Mucosa of rectum (tissue), 2 donors: Measurements from ENCODE around the gene LDAH.

Experiments used
- H3K27ac ChIP-seq, 2 donors: one replicate each; pipeline ENCODE4 v1.7.0; 2013; ENCODE audit warnings: inconsistent platforms in 2 of 2, low read depth in 2 of 2, low read length in 2 of 2
- H3K27me3 ChIP-seq, 2 donors: one replicate each; pipeline ENCODE4 v1.7.0; 2013; ENCODE audit warnings: low read length in 2 of 2; ENCODE audit not compliant: control insufficient read depth in 2 of 2, insufficient read depth in 2 of 2
- H3K36me3 ChIP-seq, 2 donors: one replicate each; pipeline ENCODE4 v1.7.0; 2013; ENCODE audit warnings: low read length in 2 of 2; ENCODE audit not compliant: control insufficient read depth in 2 of 2, insufficient read depth in 2 of 2
- H3K4me1 ChIP-seq, 2 donors: one replicate each; pipeline ENCODE4 v1.7.0; 2013; ENCODE audit warnings: low read length in 2 of 2, mild to moderate bottlenecking in 1 of 2; ENCODE audit not compliant: control insufficient read depth in 2 of 2, insufficient read depth in 2 of 2
- H3K4me3 ChIP-seq, 2 donors: one replicate each; pipeline ENCODE4 v1.7.0; 2013; ENCODE audit warnings: low read length in 2 of 2
- H3K9ac ChIP-seq, 2 donors: one replicate each; pipeline ENCODE4 v1.7.0; 2013; ENCODE audit warnings: low read length in 2 of 2, low read depth in 1 of 2, mild to moderate bottlenecking in 1 of 2
- H3K9me3 ChIP-seq, 2 donors: one replicate each; pipeline ENCODE4 v1.7.0; 2013; ENCODE audit warnings: low read length in 2 of 2; ENCODE audit not compliant: control insufficient read depth in 2 of 2
- donor health status: healthy.
- donor health status: Normal muscosa, but diverticular disease.

LDAH gene

DNA sequence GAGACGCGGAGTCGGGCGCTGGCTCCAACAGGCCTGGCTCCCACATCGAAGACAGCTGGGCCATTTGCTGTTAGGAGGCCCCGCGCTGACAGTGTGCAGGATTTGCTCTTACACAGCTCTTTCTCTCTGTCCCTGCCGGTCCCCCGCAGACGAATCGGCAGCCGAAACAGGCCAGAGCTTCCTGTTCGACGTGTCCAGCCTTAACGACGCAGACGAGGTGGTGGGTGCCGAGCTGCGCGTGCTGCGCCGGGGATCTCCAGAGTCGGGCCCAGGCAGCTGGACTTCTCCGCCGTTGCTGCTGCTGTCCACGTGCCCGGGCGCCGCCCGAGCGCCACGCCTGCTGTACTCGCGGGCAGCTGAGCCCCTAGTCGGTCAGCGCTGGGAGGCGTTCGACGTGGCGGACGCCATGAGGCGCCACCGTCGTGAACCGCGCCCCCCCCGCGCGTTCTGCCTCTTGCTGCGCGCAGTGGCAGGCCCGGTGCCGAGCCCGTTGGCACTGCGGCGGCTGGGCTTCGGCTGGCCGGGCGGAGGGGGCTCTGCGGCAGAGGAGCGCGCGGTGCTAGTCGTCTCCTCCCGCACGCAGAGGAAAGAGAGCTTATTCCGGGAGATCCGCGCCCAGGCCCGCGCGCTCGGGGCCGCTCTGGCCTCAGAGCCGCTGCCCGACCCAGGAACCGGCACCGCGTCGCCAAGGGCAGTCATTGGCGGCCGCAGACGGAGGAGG, 152.4 kb downstream of the LDAH start:
- H3K9ac ChIP-seq: no peak overlapping the region
- H3K4me3 ChIP-seq: no peak overlapping the region
- peaks cover 60 to 62% of the 10 kb centered on the region in 2 donors for H3K27me3 ChIP-seq
- H3K4me1 ChIP-seq: peaks cover 9 to 13% of the 10 kb centered on the region in 2 donors
- H3K9me3 ChIP-seq: no peaks in the 10 kb centered on the region
- no peaks in the 10 kb centered on the region for H3K36me3 ChIP-seq
- H3K27ac ChIP-seq: no peak overlapping the region

DNA sequence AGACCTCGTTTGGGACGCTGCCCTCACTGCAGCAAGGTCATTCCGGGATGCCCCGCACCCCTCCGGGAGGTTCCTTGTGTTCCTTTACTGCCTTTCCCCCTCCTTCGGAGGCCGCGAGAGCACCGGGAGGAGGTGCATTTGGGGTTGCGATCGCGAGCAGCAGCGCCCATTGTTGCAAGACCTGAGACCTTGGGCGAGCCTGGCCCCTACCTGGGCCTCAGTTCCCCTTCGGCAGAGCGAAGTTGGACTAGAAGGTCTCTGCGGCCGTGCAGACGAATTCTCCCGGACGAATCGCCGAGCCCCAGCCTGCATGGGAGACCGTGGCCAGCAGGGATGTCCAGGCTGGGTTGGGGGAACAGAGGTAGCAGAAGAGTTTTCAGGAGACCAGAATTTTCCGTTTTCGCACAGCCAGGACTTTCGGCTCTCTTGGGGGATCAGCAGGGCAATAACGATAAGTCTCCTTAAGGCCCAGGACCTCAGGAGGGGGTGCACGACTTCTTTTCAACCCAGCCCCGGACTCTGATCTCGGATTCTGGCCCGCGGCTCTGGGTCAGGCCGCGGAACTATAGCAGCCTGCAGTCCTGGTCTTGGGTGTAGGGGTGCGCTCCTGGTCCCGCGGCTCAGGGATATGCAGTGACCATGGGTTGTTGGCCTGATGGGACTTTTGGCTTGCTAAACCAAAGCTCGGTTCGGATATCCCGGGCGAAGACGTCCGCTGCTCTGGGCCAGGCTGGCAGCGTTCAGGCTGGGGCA, 153.2 kb downstream of the LDAH start:
- Histone ChIP-seq H3K27ac (no peak overlapping the region), H3K4me3 (no peak overlapping the region), H3K4me1 (peaks cover 8 to 14% of the 10 kb centered on the region in 2 donors), H3K36me3 (no peaks in the 10 kb centered on the region), H3K27me3 (peaks cover 67 to 69% of the 10 kb centered on the region in 2 donors), H3K9me3 (no peaks in the 10 kb centered on the region), H3K9ac (no peak overlapping the region)

DNA sequence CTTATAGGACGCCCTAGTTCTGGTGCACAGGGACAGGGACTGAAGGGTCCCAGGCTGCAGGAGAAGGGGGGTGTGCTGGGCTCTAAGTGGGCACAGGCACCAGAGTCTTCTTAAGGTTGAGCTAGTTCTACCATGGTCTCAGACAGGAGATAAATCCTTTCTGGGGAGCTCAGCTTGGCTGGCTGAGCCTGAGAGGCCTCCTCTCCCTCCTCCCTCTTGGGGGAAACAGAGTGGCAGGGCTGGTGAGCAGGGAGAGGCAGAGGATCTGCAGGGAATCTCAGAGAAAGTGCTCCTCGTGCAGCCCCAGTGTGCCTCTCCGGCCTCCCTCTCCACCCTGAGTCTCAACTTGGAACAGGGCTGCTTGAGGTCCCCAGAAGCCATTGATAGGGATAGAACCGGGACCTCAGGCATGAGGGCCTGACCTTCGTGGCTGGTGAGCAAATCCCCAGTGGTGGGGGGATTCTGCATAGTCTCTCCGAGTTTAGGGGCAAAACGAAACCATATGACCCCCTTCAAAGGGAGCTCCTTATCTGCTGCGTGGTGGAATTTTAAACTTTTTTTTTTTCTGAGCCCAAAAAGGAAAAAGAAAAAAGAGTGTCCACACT, 153.9 kb downstream of the LDAH start:
- H3K9me3 ChIP-seq: no peaks in the 10 kb centered on the region
- no peak overlapping the region for H3K4me3 ChIP-seq
- no peaks in the 10 kb centered on the region for H3K36me3 ChIP-seq
- no peak overlapping the region for H3K27ac ChIP-seq
- H3K27me3 ChIP-seq: peaks cover 75 to 77% of the 10 kb centered on the region in 2 donors
- H3K9ac ChIP-seq: no peak overlapping the region
- H3K4me1 ChIP-seq: peaks cover 8 to 14% of the 10 kb centered on the region in 2 donors

DNA sequence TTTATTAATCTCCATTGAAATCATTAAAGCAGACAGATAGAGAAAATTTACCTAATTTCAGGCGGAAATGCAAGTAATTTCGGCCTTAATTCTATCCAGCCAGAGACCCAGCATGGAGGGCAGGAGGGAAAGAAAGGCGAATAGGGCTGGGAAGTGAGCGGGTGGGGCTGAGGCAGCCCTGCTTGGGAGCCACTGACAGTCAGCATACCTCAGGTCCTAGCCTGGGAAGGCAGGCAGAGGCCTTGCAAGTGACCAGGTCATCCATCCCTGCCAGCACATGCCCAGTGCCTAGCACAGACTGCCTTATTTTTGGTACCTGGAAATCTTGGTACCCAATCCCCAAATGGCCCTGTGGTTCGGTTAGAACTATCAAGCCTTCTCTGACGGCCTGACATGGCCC, 154.4 kb downstream of the LDAH start:
- no peak overlapping the region for H3K4me3 ChIP-seq
- no peak overlapping the region for H3K9ac ChIP-seq

DNA sequence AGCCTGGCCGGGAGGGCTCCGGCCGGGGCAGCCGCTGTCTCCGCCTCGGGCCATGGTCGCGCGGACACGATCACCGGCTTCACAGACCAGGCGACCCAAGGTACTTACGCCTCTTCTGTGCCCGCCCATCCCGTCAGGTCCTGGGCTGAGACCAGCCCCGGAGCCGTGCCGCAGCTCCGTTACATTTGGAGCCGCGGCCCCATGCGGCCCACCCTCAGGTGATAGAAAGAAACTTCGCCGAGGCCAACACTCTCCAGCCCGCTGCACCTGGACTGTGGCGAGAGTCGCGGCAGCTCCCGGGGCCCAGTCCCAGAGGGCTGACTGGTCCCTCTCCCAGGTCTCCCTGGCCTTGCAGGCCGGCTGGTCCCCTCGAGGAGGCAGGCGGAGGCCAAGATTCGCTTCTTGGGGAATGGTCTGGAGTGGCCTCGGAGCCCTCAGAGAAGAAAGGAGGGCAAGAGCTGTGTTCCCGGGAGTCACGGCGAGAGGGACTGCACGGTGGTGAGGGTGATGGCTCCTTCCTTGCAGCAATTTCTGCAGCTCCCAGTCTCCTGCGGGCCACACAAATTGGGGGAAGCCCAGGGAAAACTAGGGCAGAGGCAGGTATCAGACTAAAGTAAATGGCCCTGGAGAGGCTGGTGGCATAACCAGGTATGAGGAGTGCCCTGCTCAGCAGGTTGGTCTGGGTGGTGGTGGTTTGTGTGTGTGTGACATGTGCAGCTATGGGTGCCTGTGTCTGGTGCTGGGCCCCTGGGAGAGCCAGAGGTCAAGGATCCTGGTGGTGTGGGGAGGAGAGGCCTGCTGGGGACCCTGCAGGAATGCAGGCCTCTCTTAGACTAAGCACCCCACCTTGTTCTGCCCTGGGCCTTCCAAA, 155.1 kb downstream of the LDAH start:
- peaks cover 78 to 82% of the 10 kb centered on the region in 2 donors for H3K27me3 ChIP-seq
- H3K9me3 ChIP-seq: no peaks in the 10 kb centered on the region
- no peak overlapping the region for H3K9ac ChIP-seq
- H3K4me3 ChIP-seq: peak overlapping the region; percentile 40 to 50
- no peak overlapping the region for H3K27ac ChIP-seq
- H3K36me3 ChIP-seq: no peaks in the 10 kb centered on the region
- H3K4me1 ChIP-seq: peaks cover 8 to 14% of the 10 kb centered on the region in 2 donors

More for the DNA sequence above, 154.4 kb downstream of the LDAH start:
- no peaks in the 10 kb centered on the region for H3K36me3 ChIP-seq
- peaks cover 75 to 82% of the 10 kb centered on the region in 2 donors for H3K27me3 ChIP-seq
- H3K27ac ChIP-seq: no peak overlapping the region
- H3K4me1 ChIP-seq: peaks cover 8 to 14% of the 10 kb centered on the region in 2 donors
- H3K9me3 ChIP-seq: no peaks in the 10 kb centered on the region

DNA sequence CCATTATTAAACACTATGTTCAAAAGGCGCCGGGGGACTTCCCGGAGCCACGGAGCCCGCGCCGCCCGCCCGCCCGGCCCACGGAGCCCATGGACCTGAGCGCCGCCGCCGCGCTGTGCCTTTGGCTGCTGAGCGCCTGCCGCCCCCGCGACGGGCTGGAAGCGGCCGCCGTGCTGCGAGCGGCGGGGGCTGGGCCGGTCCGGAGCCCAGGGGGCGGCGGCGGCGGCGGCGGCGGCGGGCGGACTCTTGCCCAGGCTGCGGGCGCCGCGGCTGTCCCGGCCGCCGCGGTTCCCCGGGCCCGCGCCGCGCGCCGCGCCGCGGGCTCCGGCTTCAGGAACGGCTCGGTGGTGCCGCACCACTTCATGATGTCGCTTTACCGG, 155.8 kb downstream of the LDAH start:
- Histone ChIP-seq H3K36me3 (no peaks in the 10 kb centered on the region), H3K27ac (no peak overlapping the region), H3K27me3 (peaks cover 78 to 81% of the 10 kb centered on the region in 2 donors), H3K4me1 (peaks cover 8 to 14% of the 10 kb centered on the region in 2 donors), H3K9me3 (no peaks in the 10 kb centered on the region), H3K9ac (no peak overlapping the region), H3K4me3 (peak overlapping the region; percentile 40 to 50)

DNA sequence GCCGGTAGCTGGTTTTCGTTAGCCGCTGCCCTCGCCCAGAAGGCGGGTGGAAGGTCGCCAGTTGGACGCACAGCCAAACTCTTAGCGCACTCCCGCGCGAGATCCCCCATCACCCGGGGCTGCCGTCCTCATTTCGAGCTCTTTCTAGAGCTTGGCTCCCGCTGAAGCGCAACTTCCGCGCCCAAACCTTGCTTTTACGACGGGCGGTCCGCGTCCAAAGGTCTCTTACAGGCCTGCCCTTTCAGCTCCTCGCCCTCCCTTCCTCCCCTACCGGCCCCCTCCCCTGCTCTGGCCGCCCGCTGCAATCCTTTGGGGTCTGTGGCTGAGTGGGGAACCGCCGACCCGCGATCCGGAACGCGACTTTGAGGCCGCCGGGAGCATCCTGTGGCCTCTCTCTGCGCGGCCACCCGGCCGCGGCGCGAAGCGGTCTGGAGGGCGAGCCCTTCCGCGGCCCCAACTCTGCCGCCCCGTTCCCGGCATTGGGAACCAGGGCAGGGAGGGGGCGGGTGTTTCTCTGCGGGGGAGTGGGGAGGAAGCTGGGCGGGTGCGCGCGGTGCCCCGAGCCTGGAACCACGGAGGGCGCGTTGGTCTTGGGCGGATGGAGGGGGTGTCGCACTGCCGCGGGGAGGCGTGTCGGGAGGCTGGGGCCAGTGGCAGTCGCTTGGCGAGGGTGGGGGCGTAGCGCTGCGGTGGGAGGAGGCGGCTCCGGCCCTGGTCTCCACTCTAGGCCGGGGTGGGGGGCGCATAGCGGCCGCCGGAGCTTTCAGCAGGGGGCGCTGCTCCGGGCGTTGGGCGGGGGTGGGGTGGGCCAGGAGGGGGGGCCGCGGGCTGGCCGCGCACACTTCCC, 156.4 kb downstream of the LDAH start, which contains the start of gene GDF7:
Gene GDF7 (plus strand): TSS at position 841 of the 847 bp plus-strand sequence. CDS start 96 bp downstream, outside the sequence.
- H3K27me3 ChIP-seq: peaks cover 77 to 82% of the 10 kb centered on the region in 2 donors
- H3K27ac ChIP-seq: no peak within 1 kb of the TSS
- H3K4me1 ChIP-seq: peaks cover 8 to 14% of the 10 kb centered on the region in 2 donors
- no peaks in the 10 kb centered on the region for H3K36me3 ChIP-seq
- H3K4me3 ChIP-seq: peak within 1 kb of the TSS; percentile 43 to 56
- no peaks in the 10 kb centered on the region for H3K9me3 ChIP-seq
- no peak within 1 kb of the TSS for H3K9ac ChIP-seq

DNA sequence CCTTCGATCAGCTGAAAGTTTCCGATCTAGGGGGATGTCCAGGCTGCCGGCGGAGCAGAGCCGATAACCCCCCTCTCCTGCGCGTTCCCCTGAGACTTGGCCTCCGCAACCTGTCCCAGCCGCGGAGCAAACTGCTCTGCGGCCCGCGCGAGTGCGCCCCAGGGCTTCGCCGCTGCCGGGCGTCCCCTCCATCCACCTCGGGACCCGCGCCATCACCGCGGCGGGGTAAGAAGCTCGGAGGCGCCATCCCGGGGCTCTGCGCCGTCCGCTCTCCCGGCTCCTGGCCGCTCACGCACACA, 156.9 kb downstream of the LDAH start:
- Histone ChIP-seq H3K4me3 (peak overlapping the region; percentile 43 to 56), H3K27ac (no peak overlapping the region), H3K9ac (no peak overlapping the region), H3K4me1 (peaks cover 8 to 14% of the 10 kb centered on the region in 2 donors), H3K36me3 (no peaks in the 10 kb centered on the region), H3K27me3 (peaks cover 74 to 77% of the 10 kb centered on the region in 2 donors), H3K9me3 (no peaks in the 10 kb centered on the region)
